Large intestine (tissue), 3 donors: ENCODE data around the gene PTX3. TPM values are rescaled to one million over a fixed set of nuclear protein-coding genes. Genes with fewer than 3 reads are reported as not detected.

Experiments used
- DNase-seq, 2 donors: peaks; one replicate each; pipeline versions ENCODE4 v3.0.0 to v3.0.0-alpha.2; 2013
- H3K27ac ChIP-seq: one replicate; pipeline ENCODE4 v1.5.1; 2013; ENCODE audit warnings: low read length
- H3K27me3 ChIP-seq: 2 replicates; pipeline ENCODE4 v1.6.1; 2013; ENCODE audit warnings: low read length; ENCODE audit not compliant: control insufficient read depth, insufficient read depth
- H3K36me3 ChIP-seq: 2 replicates; pipeline ENCODE4 v1.6.1; 2013; ENCODE audit warnings: low read length; ENCODE audit not compliant: control insufficient read depth, insufficient read depth
- H3K4me1 ChIP-seq: one replicate; pipeline ENCODE4 v1.6.1; 2013; ENCODE audit warnings: low read length; ENCODE audit not compliant: control insufficient read depth, insufficient read depth
- H3K4me3 ChIP-seq: one replicate; pipeline ENCODE4 v1.5.1; 2013; ENCODE audit warnings: low read length
- H3K9me3 ChIP-seq: one replicate; pipeline ENCODE4 v1.6.1; 2013; ENCODE audit warnings: mild to moderate bottlenecking, low read depth, low read length, moderate library complexity; ENCODE audit not compliant: control insufficient read depth
- WGBS: methylation state at CpG from one replicate; pipeline ENCODE4 v1.1.5; 2013; ENCODE audit warnings: low lambda C conversion rate; ENCODE audit not compliant: insufficient coverage; 5-methylcytosine and 5-hydroxymethylcytosine counted together
- polyA plus RNA-seq: library from polyadenylated mRNA; unstranded; fragments of 120-200 nt; gene quantifications from one replicate; pipeline ENCODE4 v1.2.1, GENCODE V29; 2013

Gene PTX3
- polyA plus RNA-seq, 1 donor = 9.2 TPM

- no peak overlapping the region for H3K4me3 ChIP-seq
- DNase-seq = no peak
- WGBS = no CpG with 5 or more reads among the region's 1 CpG
These were observed 34.4 kb downstream of the PTX3 start for GRCh38 chr3:157471064-157471463.

GRCh38 chr3:157472648-157473047 lies 36.0 kb downstream of the PTX3 start:
- Histone ChIP-seq H3K9me3 (no peaks in the 10 kb centered on the region), H3K4me1 (no peaks in the 10 kb centered on the region), H3K36me3 (no peaks in the 10 kb centered on the region), H3K4me3 (no peak overlapping the region), H3K27ac (no peak overlapping the region), H3K27me3 (no peaks in the 10 kb centered on the region)
- no peak for DNase-seq
- WGBS = 100% methylated on average over 1 of the region's 1 CpG

More at GRCh38 chr3:157471064-157471463, 34.4 kb downstream of the PTX3 start:
- Histone ChIP-seq H3K27me3 (no peaks in the 10 kb centered on the region), H3K36me3 (no peaks in the 10 kb centered on the region), H3K9me3 (no peaks in the 10 kb centered on the region), H3K4me1 (no peaks in the 10 kb centered on the region), H3K27ac (no peak overlapping the region)

DNA sequence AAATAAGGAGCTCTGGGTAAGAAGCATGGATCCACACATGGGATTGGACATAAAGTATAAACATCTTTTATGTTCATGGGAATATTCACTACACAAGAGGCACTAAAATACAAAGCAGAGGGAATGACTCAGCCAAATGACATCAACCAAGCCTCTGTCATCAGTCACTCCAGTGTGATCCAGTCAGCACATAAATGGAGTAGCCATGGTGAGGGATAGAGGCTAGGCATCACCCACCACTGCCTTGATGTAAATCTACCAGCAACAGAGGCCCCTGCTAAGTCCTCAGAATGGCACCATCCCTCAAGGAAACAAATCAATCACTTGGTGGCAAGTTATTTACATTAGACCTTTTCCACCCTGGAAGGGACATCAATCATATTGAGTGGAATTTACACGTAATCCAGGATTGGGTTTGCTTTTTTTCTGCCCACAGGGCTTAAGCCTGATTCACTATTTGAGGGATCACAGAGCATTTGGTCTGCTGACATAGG lies 39.3 kb downstream of the PTX3 start:
- no peaks in the 10 kb centered on the region for H3K36me3 ChIP-seq
- H3K27ac ChIP-seq = no peak overlapping the region
- H3K4me1 ChIP-seq = no peaks in the 10 kb centered on the region
- H3K4me3 ChIP-seq = no peak overlapping the region
- WGBS = no CpG with 5 or more reads among the region's 1 CpG
- H3K9me3 ChIP-seq = no peaks in the 10 kb centered on the region
- no peaks in the 10 kb centered on the region for H3K27me3 ChIP-seq
- DNase-seq = no peak

DNA sequence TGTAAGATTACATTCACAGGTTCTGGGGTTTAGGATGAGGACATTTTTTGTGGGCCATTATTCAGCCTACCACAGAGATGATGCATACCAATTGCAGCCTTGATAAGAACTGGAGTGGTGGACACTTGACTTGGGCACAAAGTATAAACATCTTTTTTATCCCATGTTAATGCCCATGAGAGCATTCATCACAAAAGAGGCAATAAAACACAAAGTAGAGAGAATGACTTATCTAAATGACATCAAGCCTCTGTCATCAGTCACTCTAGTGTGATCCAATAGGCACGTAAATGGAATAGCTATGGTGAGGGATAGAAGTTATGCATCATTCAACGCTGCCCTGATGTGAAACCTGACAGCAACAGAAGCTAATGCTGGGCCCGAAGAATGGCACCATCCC lies 40.8 kb downstream of the PTX3 start:
- H3K36me3 ChIP-seq = no peaks in the 10 kb centered on the region
- H3K27ac ChIP-seq = no peak overlapping the region
- H3K9me3 ChIP-seq = peaks cover 4% of the 10 kb centered on the region
- no CpG with 5 or more reads among the region's 3 CpGs for WGBS
- H3K4me3 ChIP-seq = no peak overlapping the region
- H3K27me3 ChIP-seq = no peaks in the 10 kb centered on the region
- no peaks in the 10 kb centered on the region for H3K4me1 ChIP-seq
- no peak for DNase-seq

DNA sequence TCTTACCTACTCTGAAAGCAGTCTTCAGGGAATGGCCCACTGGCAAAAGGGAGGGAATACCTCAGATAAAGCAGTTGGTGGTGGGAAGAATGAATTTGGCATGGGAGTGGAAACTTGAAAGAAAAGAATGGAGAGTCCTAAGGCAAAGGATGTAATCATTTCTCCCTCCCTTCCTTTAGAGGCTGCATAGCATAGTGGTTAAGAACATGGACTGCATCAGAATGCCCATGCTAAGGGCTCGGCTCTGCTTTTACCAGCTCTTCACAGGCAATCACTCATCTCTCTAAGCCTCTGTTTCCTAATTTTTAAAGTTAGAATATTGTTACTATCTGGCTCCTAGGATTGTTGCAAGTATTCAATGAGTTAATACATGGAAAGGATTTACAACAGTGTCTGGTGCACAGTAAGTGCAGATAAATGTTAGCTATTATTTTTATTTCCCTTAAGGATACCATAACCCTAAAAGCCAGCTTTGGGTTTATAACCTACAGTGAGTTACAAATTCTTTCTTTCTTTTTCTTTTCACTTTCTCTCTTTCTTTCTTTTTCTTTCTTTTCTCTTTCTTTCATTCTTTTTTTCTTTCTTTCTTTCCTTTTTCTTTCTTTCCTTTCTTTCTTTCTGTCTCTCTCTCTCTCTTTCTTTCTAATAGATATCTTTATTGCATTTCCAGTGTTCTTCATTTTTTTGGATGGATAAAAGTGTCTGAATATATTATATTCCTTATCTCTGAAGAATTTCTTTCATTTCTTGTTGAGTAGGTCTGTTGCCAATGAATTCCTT lies 43.0 kb downstream of the PTX3 start:
- WGBS = 67% methylated on average over 1 of the region's 1 CpG
- Histone ChIP-seq H3K27me3 (no peaks in the 10 kb centered on the region), H3K4me1 (no peaks in the 10 kb centered on the region), H3K9me3 (peaks cover 4% of the 10 kb centered on the region), H3K36me3 (no peaks in the 10 kb centered on the region), H3K27ac (no peak overlapping the region), H3K4me3 (no peak overlapping the region)
- no peak for DNase-seq

DNA sequence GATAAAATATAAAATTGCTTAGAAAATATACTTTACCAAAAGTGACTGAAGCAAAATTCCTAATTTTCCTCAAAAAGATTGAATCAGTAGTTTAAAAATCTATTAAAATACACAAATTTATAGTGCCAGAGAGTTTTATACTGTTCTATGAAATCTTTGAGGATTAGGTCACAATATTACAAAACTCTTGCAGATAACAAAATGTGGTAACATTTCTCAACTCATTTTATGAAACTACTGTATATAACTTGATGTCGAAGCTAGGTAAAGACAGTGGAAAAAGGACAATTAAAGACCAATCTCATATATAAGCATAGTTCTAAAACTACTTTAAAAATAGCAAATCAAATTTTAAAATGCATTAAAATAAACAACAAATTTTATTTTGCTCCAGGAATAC lies 50.7 kb downstream of the PTX3 start:
- Histone ChIP-seq H3K36me3 (no peaks in the 10 kb centered on the region), H3K27me3 (no peaks in the 10 kb centered on the region), H3K4me3 (no peak overlapping the region), H3K4me1 (no peaks in the 10 kb centered on the region), H3K9me3 (no peaks in the 10 kb centered on the region), H3K27ac (no peak overlapping the region)
- no peak for DNase-seq
- 100% methylated on average over 1 of the region's 1 CpG for WGBS

- H3K9me3 ChIP-seq = no peaks in the 10 kb centered on the region
These were observed 51.5 kb downstream of the PTX3 start for GRCh38 chr3:157488144-157488543.

GRCh38 chr3:157491136-157491535 lies 54.5 kb downstream of the PTX3 start:
- Histone ChIP-seq H3K4me3 (no peak overlapping the region), H3K27ac (no peak overlapping the region), H3K4me1 (no peaks in the 10 kb centered on the region), H3K36me3 (no peaks in the 10 kb centered on the region), H3K27me3 (no peaks in the 10 kb centered on the region), H3K9me3 (no peaks in the 10 kb centered on the region)
- whole genome bisulfite sequencing = 100% methylated on average over 2 of the region's 2 CpGs
- DNase-seq = no peak

More at GRCh38 chr3:157488144-157488543, 51.5 kb downstream of the PTX3 start:
- no peak overlapping the region for H3K27ac ChIP-seq
- H3K4me1 ChIP-seq = no peaks in the 10 kb centered on the region
- no peak for DNase-seq
- no peak overlapping the region for H3K4me3 ChIP-seq
- H3K27me3 ChIP-seq = no peaks in the 10 kb centered on the region
- no peaks in the 10 kb centered on the region for H3K36me3 ChIP-seq

Other genes starting within 250 kb of the PTX3 start
- 0.63 TPM for gene VEPH1, start 66.6 kb downstream of the PTX3 start, polyA plus RNA-seq